ENCODE results near the gene POLR2C.
"Not testable (repeated sequence)": the region's sequence is repeated elsewhere in the genome, so short reads cannot be mapped to it uniquely, and the experiment has no call there.

The POLR2C gene

GRCh38 chr16:57479976-57480753 lies 17.7 kb downstream of the POLR2C start:
- no peak for DNase-seq

GRCh38 chr16:57480754-57481230 lies 18.3 kb downstream of the POLR2C start:
- no peak for DNase-seq

GRCh38 chr16:57481421-57481820 lies 18.9 kb downstream of the POLR2C start:
- DNase-seq, result no peak

GRCh38 chr16:57482845-57483545 lies 20.5 kb downstream of the POLR2C start:
- no peak for DNase-seq

- DNase-seq, result no peak
These were observed 21.4 kb downstream of the POLR2C start for GRCh38 chr16:57483725-57484514.

- DNase-seq, result no peak
These were observed 22.1 kb downstream of the POLR2C start for GRCh38 chr16:57484515-57485005.

- DNase-seq, result no peak
These were observed 22.8 kb downstream of the POLR2C start for GRCh38 chr16:57485091-57485915.

GRCh38 chr16:57485916-57486857 lies 23.7 kb downstream of the POLR2C start, which contains the start of gene DOK4:
DOK4 (minus strand) TSS chr16:57486493; CDS start chr16:57479507, 6,986 bp downstream.
- DNase-seq, result peak; percentile 74

- no peak for DNase-seq
These were observed 24.7 kb downstream of the POLR2C start for GRCh38 chr16:57486858-57487834.

GRCh38 chr16:57489229-57489628 lies 26.8 kb downstream of the POLR2C start:
- DNase-seq, result no peak

- no peak for DNase-seq
These were observed 31.3 kb downstream of the POLR2C start for GRCh38 chr16:57493767-57494166.

- DNase-seq, result no peak
These were observed 34.6 kb downstream of the POLR2C start for GRCh38 chr16:57497121-57497520.

- DNase-seq, result no peak
These were observed 35.6 kb downstream of the POLR2C start for GRCh38 chr16:57498031-57498430.

GRCh38 chr16:57499941-57500340 lies 37.5 kb downstream of the POLR2C start:
- not testable (repeated sequence) for DNase-seq

- no peak for DNase-seq
These were observed 38.2 kb downstream of the POLR2C start for GRCh38 chr16:57500578-57501111.

GRCh38 chr16:57501492-57501891 lies 39.0 kb downstream of the POLR2C start:
- DNase-seq, result no peak

GRCh38 chr16:57502048-57502775 lies 39.7 kb downstream of the POLR2C start:
- DNase-seq, result no peak

- DNase-seq, result no peak
These were observed 40.9 kb downstream of the POLR2C start for GRCh38 chr16:57503366-57503765.

- no peak for DNase-seq
These were observed 41.5 kb downstream of the POLR2C start for GRCh38 chr16:57504001-57504400.

All from activated effector memory CD4-positive, alpha-beta T cell treated with Interleukin-2 at 50 U/mL for 16 hours (primary cell).